Measurements from ENCODE around the gene KCNAB2.

KCNAB2 gene

DNA sequence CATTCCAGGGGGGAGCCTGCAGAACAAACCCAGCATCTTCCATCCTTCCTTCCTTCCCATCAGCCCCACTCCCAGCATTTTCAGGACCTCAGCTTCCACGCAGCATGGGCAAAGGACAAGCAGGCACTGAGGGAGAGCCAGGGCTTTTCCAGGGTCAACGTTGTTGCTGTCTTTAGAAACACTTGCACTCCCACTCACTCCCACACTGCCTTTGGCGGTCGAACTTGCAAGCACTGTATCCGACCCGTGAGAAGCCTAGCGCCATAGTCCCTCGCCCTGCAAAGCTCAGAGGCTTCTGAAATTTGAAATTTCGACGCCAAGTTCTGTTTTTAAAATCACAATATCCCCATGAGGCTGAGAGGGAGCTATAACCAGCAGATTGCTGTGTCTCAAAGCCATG is 47.4 kb downstream of the KCNAB2 start:
- Histone ChIP-seq H3K36me3 (ENCODE audit: control insufficient read depth, insufficient read depth, low read length) (no peaks in the 10 kb centered on the region), H3K4me1 (ENCODE audit: control insufficient read depth, insufficient read depth, low read length) (no peaks in the 10 kb centered on the region), H3K27ac (ENCODE audit: low read depth, low read length) (no peak overlapping the region), H3K27me3 (ENCODE audit: control insufficient read depth, insufficient read depth, low read length) (no peaks in the 10 kb centered on the region), H3K4me3 (ENCODE audit: low read length) (no peak overlapping the region), H3K9ac (ENCODE audit: low read length) (no peak overlapping the region)

- Histone ChIP-seq H3K27ac (ENCODE audit: low read depth, low read length) (no peak overlapping the region), H3K27me3 (ENCODE audit: control insufficient read depth, insufficient read depth, low read length) (no peaks in the 10 kb centered on the region), H3K36me3 (ENCODE audit: control insufficient read depth, insufficient read depth, low read length) (no peaks in the 10 kb centered on the region), H3K4me1 (ENCODE audit: control insufficient read depth, insufficient read depth, low read length) (no peaks in the 10 kb centered on the region), H3K4me3 (ENCODE audit: low read length) (no peak overlapping the region), H3K9ac (ENCODE audit: low read length) (no peak overlapping the region)
Observed at GRCh38 chr1:6093611-6094010, 47.9 kb downstream of the KCNAB2 start.

- no peak overlapping the region for H3K27ac ChIP-seq (ENCODE audit: low read depth, low read length)
- H3K27me3 ChIP-seq (ENCODE audit: control insufficient read depth, insufficient read depth, low read length): no peaks in the 10 kb centered on the region
- no peak overlapping the region for H3K4me3 ChIP-seq (ENCODE audit: low read length)
- no peaks in the 10 kb centered on the region for H3K36me3 ChIP-seq (ENCODE audit: control insufficient read depth, insufficient read depth, low read length)
- H3K9ac ChIP-seq (ENCODE audit: low read length): no peak overlapping the region
- no peaks in the 10 kb centered on the region for H3K4me1 ChIP-seq (ENCODE audit: control insufficient read depth, insufficient read depth, low read length)
Observed at GRCh38 chr1:6094246-6094645, 48.6 kb downstream of the KCNAB2 start.

- no peaks in the 10 kb centered on the region for H3K27me3 ChIP-seq (ENCODE audit: control insufficient read depth, insufficient read depth, low read length)
- H3K36me3 ChIP-seq (ENCODE audit: control insufficient read depth, insufficient read depth, low read length): no peaks in the 10 kb centered on the region
- no peak overlapping the region for H3K9ac ChIP-seq (ENCODE audit: low read length)
- H3K27ac ChIP-seq (ENCODE audit: low read depth, low read length): no peak overlapping the region
- H3K4me3 ChIP-seq (ENCODE audit: low read length): no peak overlapping the region
- H3K4me1 ChIP-seq (ENCODE audit: control insufficient read depth, insufficient read depth, low read length): no peaks in the 10 kb centered on the region
Observed at GRCh38 chr1:6094801-6095505, 49.3 kb downstream of the KCNAB2 start.

DNA sequence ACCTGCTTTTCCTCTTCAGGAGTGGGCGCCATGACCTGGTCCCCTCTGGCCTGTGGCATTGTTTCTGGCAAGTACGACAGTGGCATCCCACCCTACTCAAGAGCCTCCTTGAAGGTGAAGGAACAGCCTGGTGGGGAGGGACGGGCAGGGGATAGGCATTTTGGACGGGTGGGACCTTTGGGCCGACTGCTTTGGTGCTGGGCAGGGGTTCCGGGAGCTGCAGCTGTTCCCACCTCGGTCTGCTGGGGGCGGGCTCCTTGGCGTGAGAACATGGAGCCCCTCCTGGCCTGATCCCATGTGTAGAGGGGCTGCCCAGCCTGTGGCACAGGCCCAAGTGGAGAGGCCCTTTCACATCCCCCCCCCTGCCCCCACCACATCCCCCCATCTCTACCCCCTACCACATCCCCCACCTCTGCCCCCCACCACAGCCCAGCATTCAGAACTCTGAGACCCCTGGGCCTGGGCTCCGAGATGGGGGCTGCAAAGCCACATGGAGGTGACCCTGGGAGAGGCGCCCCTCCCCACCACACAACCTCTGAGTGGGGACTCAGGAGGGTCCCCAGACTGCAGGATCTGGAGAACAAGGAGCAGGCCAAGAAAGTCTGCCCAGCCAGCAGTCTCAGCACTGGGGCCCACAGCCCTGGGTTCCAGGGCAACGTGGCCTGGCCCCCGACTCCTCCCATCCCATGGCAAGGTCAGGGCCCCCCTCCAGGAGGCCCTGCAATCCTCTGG is 50.0 kb downstream of the KCNAB2 start:
- no peak overlapping the region for H3K27ac ChIP-seq (ENCODE audit: low read depth, low read length)
- no peaks in the 10 kb centered on the region for H3K27me3 ChIP-seq (ENCODE audit: control insufficient read depth, insufficient read depth, low read length)
- H3K4me1 ChIP-seq (ENCODE audit: control insufficient read depth, insufficient read depth, low read length): no peaks in the 10 kb centered on the region
- no peak overlapping the region for H3K4me3 ChIP-seq (ENCODE audit: low read length)
- no peak overlapping the region for H3K9ac ChIP-seq (ENCODE audit: low read length)
- H3K36me3 ChIP-seq (ENCODE audit: control insufficient read depth, insufficient read depth, low read length): no peaks in the 10 kb centered on the region

DNA sequence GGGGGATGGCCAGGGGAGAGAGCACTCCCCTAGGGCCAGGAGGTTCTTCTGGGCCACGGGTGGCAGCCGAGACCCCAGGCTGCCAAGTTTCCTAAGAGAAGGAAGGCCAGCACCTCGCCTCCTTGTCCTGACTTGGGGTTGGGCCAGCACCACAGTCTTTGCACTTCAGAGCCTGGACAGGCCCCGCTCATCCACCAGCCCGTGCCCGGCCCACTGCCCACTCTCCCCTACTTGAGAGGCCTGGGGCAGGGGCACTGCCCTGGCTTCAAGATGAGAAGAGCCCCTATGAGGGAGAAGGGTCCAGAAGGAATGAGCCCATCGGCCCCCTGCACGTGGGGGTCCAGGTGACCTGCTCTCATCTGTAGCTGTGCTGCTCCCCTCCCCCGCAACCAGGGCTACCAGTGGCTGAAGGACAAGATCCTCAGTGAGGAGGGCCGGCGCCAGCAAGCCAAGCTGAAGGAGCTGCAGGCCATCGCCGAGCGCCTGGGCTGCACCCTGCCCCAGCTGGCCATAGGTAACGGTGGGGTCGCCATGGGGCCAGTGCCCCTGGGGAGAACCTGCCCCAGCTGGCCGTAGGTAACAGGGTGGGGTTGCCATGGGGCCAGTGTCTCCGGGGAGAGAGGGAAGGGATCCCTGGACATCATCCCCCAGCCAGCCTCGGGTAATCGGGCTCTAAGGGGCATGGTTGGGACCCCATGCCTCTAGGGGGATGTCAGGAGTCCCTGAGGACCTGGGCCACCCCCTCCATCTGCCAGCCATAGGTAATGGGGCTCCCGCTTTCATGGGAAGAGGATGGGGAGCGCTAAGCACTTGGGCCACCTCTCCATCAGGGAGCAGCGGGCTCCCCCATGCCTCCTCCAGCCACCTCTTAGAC is 50.8 kb downstream of the KCNAB2 start:
- Histone ChIP-seq H3K36me3 (ENCODE audit: control insufficient read depth, insufficient read depth, low read length) (no peaks in the 10 kb centered on the region), H3K27ac (ENCODE audit: low read depth, low read length) (no peak overlapping the region), H3K4me1 (ENCODE audit: control insufficient read depth, insufficient read depth, low read length) (no peaks in the 10 kb centered on the region), H3K9ac (ENCODE audit: low read length) (no peak overlapping the region), H3K4me3 (ENCODE audit: low read length) (no peak overlapping the region), H3K27me3 (ENCODE audit: control insufficient read depth, insufficient read depth, low read length) (no peaks in the 10 kb centered on the region)

DNA sequence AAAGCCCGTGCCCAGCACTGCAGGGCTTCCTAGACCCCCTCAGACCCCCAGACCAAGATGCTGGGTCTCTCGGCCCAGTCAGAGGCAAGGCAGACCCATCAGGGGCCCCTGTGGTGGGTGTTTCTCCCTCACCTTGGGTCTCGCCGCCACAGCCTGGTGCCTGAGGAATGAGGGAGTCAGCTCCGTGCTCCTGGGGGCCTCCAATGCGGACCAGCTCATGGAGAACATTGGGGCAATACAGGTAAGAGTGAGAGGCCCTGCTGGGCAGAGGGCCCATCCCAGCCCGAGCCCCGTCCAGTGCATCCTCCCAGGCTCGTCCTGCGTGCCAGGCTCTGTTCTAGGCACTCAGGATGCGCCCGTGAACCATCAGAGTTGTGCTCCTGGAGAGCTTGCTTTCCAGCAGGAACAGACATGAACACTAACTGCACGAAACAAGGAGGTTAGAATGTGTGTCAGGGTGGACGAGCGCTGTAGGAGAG is 51.5 kb downstream of the KCNAB2 start:
- Histone ChIP-seq H3K4me1 (ENCODE audit: control insufficient read depth, insufficient read depth, low read length) (no peaks in the 10 kb centered on the region), H3K27me3 (ENCODE audit: control insufficient read depth, insufficient read depth, low read length) (no peaks in the 10 kb centered on the region), H3K36me3 (ENCODE audit: control insufficient read depth, insufficient read depth, low read length) (no peaks in the 10 kb centered on the region), H3K27ac (ENCODE audit: low read depth, low read length) (no peak overlapping the region), H3K9ac (ENCODE audit: low read length) (no peak overlapping the region), H3K4me3 (ENCODE audit: low read length) (no peak overlapping the region)

DNA sequence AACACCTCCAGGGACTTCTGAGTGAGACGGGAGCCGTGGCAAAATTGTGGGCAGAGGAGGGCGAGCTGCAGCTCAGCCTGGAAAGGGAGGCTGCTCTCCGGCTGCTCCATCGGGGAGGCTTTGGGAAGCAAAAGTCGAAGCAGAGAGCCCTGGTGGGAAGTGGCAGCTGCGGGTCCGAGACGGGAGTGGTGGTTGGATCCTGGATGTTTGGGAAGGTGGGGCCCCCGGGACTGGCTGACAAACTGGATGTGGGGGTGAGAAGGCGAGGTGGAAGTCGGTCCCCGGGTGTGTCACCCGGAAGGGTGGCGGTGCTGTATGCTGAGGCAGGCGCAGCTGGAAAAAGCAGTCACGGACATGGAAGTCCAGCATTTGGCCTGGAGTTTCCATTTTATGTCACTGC is 52.1 kb downstream of the KCNAB2 start:
- H3K27me3 ChIP-seq (ENCODE audit: control insufficient read depth, insufficient read depth, low read length): no peaks in the 10 kb centered on the region
- H3K9ac ChIP-seq (ENCODE audit: low read length): no peak overlapping the region
- H3K4me3 ChIP-seq (ENCODE audit: low read length): no peak overlapping the region
- no peak overlapping the region for H3K27ac ChIP-seq (ENCODE audit: low read depth, low read length)
- no peaks in the 10 kb centered on the region for H3K4me1 ChIP-seq (ENCODE audit: control insufficient read depth, insufficient read depth, low read length)
- H3K36me3 ChIP-seq (ENCODE audit: control insufficient read depth, insufficient read depth, low read length): no peaks in the 10 kb centered on the region

GRCh38 chr1:6098303-6099215 is 52.9 kb downstream of the KCNAB2 start:
- no peak overlapping the region for H3K4me3 ChIP-seq (ENCODE audit: low read length)

GRCh38 chr1:6099297-6099696 is 53.6 kb downstream of the KCNAB2 start:
- Histone ChIP-seq H3K4me1 (ENCODE audit: control insufficient read depth, insufficient read depth, low read length) (no peaks in the 10 kb centered on the region), H3K36me3 (ENCODE audit: control insufficient read depth, insufficient read depth, low read length) (no peaks in the 10 kb centered on the region), H3K27me3 (ENCODE audit: control insufficient read depth, insufficient read depth, low read length) (no peaks in the 10 kb centered on the region), H3K9ac (ENCODE audit: low read length) (no peak overlapping the region), H3K4me3 (ENCODE audit: low read length) (no peak overlapping the region), H3K27ac (ENCODE audit: low read depth, low read length) (no peak overlapping the region)

More at GRCh38 chr1:6098303-6099215, 52.9 kb downstream of the KCNAB2 start:
- no peak overlapping the region for H3K27ac ChIP-seq (ENCODE audit: low read depth, low read length)
- H3K4me1 ChIP-seq (ENCODE audit: control insufficient read depth, insufficient read depth, low read length): no peaks in the 10 kb centered on the region
- no peak overlapping the region for H3K9ac ChIP-seq (ENCODE audit: low read length)
- no peaks in the 10 kb centered on the region for H3K27me3 ChIP-seq (ENCODE audit: control insufficient read depth, insufficient read depth, low read length)
- H3K36me3 ChIP-seq (ENCODE audit: control insufficient read depth, insufficient read depth, low read length): no peaks in the 10 kb centered on the region

- H3K4me3 ChIP-seq (ENCODE audit: low read length): no peak overlapping the region
- H3K27ac ChIP-seq (ENCODE audit: low read depth, low read length): no peak overlapping the region
- H3K36me3 ChIP-seq (ENCODE audit: control insufficient read depth, insufficient read depth, low read length): no peaks in the 10 kb centered on the region
- H3K9ac ChIP-seq (ENCODE audit: low read length): no peak overlapping the region
- no peaks in the 10 kb centered on the region for H3K27me3 ChIP-seq (ENCODE audit: control insufficient read depth, insufficient read depth, low read length)
- H3K4me1 ChIP-seq (ENCODE audit: control insufficient read depth, insufficient read depth, low read length): no peaks in the 10 kb centered on the region
Observed at GRCh38 chr1:6099787-6100765, 54.4 kb downstream of the KCNAB2 start.
